HG03439 (cell line): ENCODE results near the gene CISD2.
"Not testable (repeated sequence)": the region's sequence is repeated elsewhere in the genome, so short reads cannot be mapped to it uniquely, and the experiment has no call there.

Experiments used
- ATAC-seq: cut with Tn5 transposase; IDR thresholded peaks from one replicate; pipeline ENCODE4 v1.9.1; 2021; ENCODE audit warnings: mild to moderate bottlenecking, moderate library complexity; ENCODE audit not compliant: unreplicated experiment

The CISD2 gene, protein sequence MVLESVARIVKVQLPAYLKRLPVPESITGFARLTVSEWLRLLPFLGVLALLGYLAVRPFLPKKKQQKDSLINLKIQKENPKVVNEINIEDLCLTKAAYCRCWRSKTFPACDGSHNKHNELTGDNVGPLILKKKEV

DNA sequence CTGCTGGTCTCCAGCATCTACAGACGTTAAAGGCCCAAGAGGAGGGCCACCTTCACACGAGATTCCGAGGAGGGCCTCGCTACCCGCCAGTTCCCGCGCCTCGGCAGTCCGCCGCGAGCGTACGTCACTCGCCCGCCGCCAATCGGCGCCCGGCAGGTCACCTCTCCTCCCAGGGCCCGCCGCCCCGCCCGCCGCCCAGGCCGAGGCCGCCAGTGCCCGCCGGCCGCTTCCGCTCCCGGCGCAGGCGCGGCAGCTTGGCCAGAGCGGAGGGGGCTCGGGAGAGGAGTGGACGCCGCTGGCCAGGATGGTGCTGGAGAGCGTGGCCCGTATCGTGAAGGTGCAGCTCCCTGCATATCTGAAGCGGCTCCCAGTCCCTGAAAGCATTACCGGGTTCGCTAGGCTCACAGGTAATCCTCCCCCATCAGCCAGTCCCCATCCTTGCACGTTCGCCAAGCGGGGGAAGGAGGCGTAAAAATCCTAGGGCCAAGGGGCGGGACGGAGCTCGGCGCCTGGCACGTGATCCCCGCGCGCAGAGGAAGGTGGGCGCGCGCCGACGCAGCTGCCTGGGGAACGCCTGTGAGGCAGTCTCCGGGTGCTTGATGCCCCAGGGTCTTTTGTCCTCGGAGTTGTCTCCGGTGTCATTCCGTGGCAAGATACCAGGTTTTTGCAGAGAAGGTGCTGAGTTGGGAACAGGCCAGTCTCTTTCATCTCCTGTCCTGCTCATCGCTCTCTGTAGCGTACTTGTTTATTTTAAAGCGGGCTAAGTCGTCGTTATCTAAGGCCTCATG lies at the start of gene CISD2:
Gene CISD2 (plus strand): TSS at position 212 of the 788 bp plus-strand sequence. CDS start 93 bp downstream, at position 305.
- peak; percentile 87 for ATAC-seq

DNA sequence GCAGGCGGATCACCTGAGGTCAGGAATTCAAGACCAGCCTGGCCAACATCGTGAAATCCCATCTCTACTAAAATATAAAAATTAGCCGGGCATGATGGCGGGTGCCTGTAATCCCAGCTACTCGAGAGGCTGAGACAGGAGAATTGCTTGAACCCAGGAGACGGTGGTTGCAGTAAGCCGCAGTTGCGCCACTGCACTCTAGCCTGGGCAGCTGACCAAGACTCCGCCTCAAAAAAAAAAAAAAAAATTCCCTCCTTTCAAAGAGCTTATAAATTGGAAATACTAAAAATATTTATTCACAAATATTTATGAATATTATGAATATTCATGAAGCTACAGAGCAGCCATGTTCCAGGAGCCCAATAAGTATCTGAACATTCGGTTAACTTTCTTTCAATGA lies 49.7 kb upstream of the CISD2 start:
- ATAC-seq: not testable (repeated sequence)

DNA sequence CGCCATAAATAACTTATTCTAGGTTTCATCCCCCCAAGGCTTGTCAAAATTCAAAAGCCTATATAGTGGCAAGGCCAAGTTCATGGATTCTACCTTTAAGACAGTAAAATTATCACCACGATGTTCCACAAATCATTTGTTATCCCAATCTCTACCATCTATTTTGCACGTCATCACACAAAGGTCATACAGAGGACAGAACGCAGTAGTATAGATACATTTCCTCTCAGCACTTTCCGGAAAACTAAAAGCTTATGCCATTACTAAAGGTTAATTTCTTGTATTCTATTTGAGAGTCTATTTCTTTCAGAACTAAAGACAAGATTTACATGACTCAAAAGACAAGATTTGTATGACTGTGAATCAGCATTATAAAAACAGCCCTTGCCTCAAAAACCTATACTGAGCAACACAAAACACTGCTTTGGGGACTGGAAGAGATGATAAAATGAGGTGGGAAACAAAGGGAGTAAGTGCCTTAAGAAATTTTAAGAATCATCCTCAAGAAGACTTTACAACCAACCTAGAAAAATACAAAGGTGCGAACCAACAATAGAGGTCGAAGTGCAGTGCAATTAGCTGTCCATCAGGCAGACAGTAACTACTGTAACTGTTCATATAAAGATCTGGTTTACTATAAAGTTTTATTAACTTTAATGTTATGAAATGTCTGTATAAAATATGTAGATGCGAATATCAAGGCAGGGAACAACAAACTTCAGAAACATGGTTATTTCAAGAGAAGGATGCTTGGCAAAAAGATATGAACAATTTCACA lies 49.0 kb upstream of the CISD2 start:
- ATAC-seq: no peak

- no peak for ATAC-seq
These were observed 45.3 kb upstream of the CISD2 start for GRCh38 chr4:102823464-102823863.

DNA sequence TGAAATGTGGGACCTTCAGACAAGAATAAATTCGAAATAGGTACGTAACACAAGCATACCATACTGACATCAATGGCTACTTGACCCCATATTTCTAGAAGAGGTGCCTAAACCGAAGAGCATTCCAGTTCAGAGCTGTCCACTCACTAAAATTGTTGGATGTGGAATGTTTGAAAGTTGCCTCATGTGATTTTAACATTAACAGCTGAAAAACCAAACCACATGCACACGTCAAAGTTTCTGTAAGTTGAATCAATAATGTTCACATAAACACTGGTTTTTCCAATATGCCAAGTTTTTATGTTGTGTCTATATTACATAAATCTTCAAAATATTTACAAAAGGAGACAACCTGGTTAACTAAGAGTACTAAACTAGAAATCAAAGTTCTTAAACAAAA lies 44.9 kb upstream of the CISD2 start:
- ATAC-seq: no peak

DNA sequence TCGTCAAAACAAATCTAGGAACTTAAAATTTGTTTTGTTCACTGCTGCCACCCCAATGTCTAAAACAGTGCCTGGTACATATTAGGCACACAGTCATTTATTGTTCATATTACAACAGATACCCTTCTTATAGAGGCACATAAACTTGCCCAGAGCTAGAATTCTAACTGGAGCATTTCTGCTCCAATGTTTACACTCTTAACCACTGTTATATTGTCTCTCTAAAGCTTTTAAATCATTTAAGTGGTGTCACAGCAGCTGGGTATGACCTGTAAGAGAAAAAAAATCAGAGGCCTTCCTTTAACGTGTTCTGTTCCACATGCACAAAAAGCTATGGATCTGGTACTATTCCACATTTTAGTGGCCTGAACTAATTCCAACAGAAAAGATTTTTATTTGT lies 44.4 kb upstream of the CISD2 start:
- no peak for ATAC-seq

DNA sequence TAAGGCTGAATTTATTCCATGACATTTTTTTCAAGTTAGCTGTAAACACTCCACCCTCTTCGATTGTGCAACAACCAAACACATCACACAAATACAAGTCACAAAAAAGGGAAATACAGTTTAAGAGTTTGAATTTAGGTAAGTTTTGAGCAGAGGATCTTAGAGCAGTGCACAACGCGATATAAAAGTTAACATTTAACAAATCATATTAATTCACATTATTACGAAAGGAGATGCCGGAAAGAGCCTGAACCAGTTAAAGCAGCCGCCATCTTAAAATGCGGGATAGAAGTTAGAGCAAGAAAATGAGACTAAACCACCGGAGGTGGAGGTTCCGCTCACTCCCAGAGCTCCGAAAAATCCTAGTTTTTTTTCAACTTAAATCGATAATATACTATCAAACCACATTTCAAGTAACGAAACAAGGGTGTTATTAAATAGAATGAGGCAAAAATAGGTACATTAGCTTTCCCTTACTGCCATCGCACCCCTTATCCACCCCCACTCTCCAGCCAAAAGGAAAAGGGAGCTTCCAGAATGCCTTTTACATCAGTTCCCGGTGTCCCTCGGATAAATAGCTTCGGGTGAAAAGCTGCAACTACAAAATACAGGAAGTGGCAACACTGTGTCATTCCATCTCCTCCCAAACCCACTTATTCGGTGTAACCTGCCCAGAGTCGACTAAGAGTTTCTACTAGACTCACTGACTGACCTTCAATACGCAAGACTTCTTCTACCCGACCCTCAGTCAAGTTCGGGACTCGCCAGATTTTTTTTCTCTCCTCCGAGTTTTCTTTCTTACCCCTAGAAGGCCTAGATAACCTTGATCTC lies 43.3 kb upstream of the CISD2 start:
- ATAC-seq: no peak

- ATAC-seq: no peak
These were observed 42.5 kb upstream of the CISD2 start for GRCh38 chr4:102826105-102826889.

DNA sequence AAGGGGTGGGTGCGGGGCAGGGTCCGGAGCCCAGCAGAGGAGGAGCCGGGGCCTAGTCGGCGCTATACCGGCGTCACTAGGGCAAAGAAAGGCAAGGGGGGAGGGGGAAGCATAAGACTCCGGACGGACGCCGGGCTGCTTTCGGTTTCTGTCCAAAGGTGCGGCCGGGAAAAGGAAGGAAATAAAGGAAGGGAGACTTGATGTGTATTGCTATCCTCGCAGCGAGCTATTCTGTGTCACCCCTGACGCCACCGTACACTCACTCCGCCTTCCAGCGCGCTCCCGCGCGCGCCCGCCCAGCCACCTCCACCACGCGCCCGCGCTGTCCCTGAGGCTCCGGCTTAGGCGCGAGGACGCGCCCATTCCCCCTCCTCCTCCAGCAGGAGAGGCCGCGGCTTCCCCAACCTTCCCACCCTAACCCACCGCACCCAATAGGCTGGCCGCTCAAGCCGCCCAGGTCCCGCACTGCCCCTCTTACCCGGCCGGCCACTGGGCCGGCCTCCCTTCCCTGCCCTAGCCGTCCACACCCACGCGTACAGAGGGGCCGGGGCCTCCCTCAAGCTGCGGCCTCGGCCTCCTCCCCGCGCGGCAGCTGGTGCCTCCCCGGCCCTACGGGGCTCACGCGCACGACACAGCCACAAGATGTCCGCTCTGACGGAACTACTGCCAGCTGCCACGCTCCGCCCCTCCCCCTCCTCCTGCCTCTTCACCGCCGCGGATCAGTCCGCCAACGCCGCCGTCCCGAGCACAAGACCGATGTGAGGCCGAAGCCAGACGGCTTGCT lies 41.7 kb upstream of the CISD2 start, which contains the start of gene UBE2D3:
Gene UBE2D3 (minus strand): TSS at position 662 of the 784 bp plus-strand sequence. CDS start 1,043 bp downstream, outside the sequence.
- ATAC-seq: peak; percentile 28

DNA sequence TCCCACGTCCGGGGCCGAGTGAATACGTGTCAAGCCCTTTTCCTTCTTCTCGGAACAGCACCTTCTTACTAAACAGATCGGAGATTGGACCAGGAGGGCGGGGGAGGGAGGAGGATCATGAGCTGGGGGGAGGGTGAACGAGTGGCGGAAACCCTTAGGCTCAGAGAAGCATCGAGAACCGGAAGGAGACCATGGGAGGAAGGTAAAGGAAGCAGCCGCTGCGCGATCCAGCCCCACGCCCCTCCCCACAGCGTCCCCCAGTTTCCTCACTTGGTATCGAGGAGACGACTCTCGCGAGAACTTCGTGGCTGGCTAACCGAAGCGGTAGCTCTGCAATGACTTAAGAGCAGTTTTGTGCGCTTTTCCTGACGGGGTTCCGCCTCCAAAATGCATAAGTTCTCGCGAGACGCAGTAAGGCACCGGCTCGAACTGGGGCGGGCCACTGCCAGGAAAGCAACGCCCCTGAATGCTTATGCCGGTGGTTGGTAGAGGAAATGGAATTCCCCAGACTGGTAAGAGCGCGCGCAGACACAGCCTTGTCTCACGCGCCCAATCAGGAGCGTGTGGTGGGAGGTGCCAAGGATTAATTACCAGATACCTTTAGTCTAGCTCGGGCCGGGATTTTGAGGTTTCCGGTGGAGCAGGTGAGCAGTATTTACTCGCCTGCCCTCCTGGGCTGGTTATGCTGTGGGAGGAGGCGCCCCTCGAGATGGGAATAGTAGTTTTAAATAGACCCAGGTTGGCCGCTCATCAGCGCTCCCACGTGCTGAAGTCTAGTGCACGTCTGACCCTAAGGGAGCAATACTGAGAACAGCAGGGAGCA lies 40.9 kb upstream of the CISD2 start:
- peak; percentile 86 for ATAC-seq

- no peak for ATAC-seq
These were observed 40.3 kb upstream of the CISD2 start for GRCh38 chr4:102828497-102828808.

DNA sequence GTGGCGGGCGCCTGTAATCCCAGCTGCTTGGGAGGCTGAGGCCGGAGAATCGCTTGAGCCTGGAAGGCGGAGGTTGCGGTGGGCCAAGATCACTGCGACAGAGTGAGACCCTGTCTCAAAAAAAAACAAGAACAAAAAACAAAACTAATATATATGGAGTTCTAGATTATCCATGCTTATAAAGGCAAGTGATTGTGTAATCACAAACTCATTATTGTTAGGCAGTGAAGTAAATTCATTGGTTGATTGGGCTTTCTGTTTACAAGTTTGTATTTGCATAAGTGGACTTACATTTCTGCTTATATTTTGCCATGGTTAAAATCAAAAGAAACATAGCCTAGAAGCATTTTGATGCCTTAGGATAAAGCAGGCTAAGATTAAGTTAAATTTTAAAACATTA lies 39.0 kb upstream of the CISD2 start:
- no peak for ATAC-seq

DNA sequence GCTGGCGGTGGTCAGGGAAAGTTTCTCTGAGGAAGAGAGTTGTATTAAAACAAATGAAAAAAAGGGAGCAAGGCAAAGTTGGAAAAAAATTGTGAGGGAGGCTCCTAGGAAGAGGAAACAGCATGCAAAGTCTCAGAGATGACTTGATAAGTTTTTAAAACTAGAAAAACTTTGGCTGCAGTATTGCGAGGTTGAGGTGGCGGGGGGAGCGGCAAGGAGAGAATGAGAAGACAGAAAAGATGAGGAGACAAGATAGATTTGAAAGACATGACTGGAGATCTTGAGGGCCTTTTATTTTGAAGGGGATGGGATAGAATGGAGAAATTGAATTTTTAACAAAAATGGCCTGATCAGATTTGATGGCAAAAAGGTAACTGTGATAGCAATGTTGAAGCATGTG lies 36.7 kb upstream of the CISD2 start:
- ATAC-seq: no peak

- ATAC-seq: no peak
These were observed 36.1 kb upstream of the CISD2 start for GRCh38 chr4:102832667-102833066.

DNA sequence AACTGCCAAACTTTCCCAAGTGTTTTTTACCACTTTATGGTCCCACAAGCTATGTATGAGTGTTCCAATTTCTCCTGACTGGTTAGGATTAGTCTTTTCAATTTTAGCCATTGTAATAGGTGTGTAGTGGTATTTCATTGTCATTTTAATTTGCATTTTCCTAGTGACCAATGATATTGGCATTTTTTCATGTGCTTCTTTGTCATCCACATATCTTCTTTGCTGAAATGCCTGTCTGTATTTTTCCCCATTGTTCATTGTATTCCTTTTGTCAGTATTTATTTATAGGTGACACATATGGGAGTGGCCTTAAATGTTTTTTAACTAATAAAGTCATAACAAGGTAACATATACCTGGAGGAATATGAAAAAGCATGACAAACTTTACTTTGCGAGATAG lies 32.2 kb upstream of the CISD2 start:
- ATAC-seq: no peak

GRCh38 chr4:102842367-102842766 lies 26.4 kb upstream of the CISD2 start:
- ATAC-seq: no peak

DNA sequence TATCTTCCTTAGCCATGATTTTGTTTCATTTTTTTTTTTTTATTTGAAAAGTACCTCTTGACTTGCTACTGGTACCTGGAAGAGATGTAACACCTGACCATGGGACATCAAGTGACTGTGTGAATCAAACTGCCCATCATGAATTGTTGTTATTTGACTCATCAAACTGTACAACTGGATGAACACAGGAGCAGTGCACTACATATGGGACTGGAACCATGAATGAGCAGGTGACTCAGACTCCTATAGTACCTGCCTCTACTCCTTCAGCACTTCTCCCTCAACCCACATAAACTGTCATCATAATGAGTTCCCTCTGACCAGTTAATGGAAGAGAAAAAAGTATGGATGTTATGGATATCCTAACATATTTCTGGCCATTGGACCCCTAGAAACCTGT lies 25.5 kb upstream of the CISD2 start:
- no peak for ATAC-seq

DNA sequence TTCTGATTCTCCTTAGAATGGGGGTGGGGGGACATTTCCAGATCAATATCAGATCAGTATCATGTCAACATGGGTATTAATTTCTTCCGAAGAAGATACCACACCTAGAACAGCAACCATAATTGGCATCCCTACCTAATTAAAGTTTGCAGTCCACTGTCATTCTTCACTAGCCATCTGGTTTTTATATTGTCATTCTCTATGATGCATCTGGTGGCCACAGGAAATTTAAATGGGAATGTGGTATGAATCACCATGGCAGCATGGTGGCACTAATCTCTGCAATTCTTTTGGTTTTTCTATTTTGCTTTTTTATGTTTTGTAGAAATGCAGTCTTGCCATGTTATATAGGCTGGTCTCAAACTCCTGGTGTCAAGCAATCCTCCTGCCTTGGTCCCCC lies 24.9 kb upstream of the CISD2 start:
- no peak for ATAC-seq

DNA sequence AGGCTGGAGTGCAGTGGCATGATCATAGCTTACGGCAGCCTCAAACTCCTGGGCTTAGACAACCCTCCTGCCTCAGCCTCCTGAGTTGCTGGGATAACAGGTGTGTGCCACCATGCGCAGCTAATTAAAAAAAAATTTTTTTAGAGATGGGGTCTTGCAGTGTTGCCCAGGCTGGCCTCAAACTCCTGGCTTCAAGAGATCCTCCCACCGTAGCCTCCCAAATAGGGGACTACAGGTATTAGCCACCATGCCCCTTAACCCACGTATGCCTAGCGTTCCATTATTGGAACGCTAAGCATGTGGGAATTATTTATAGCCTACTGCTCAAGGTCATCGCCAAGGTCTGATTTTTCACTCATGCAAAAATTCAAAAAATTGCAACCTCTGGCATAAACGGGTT lies 21.1 kb upstream of the CISD2 start:
- no peak for ATAC-seq
